Testis (tissue), 2 donors: ENCODE measurements around the gene ASB7.

ENCODE experiments used
- CTCF ChIP-seq, 3 experiments: fragments of 450-650 bp in 2 of 3; fragments of 200-600 bp in 1 of 3; sonication (generic) in 1 of 3; IDR thresholded peaks; one replicate each; pipeline ENCODE4 v1.5.1; 2016 to 2019; ENCODE audit warnings: antibody characterized with exemption in 3 of 3, mild to moderate bottlenecking in 2 of 3, moderate library complexity in 1 of 3
- POLR2A ChIP-seq: fragments of 450-650 bp; IDR thresholded peaks from one replicate; pipeline ENCODE4 v1.6.1; 2017; ENCODE audit warnings: antibody characterized with exemption, mild to moderate bottlenecking, moderate library complexity

GRCh38 chr15:100650685-100651084 is 48.3 kb downstream of the ASB7 start:
- TF ChIP-seq CTCF (IDR thresholded peaks at IDR 0.05) (no peak), POLR2A (no peak)
